SKM-1 treated with dmso at 0.1 percent for 144 hours (cell line): Measurements from ENCODE around the gene SLC66A2.
"Not testable (repeated sequence)": the region's sequence is repeated elsewhere in the genome, so short reads cannot be mapped to it uniquely, and the experiment has no call there.

ENCODE experiments used
- DNase-seq: peaks from one replicate; lab custom pipeline; 2025; ENCODE audit not compliant: unreplicated experiment; lab: John Stamatoyannopoulos, UW

Gene SLC66A2

GRCh38 chr18:79869591-79870300 is 81.7 kb downstream of the SLC66A2 start:
- no peak for DNase-seq

GRCh38 chr18:79868811-79869541 is 82.5 kb downstream of the SLC66A2 start:
- no peak for DNase-seq

GRCh38 chr18:79868168-79868784 is 83.2 kb downstream of the SLC66A2 start:
- no peak for DNase-seq

- DNase-seq, result no peak
Measured at GRCh38 chr18:79867666-79868065, 83.8 kb downstream of the SLC66A2 start.

- DNase-seq, result no peak
Measured at GRCh38 chr18:79866889-79867574, 84.4 kb downstream of the SLC66A2 start.

- not testable (repeated sequence) for DNase-seq
Measured at GRCh38 chr18:79865951-79866350, 85.5 kb downstream of the SLC66A2 start.

GRCh38 chr18:79864955-79865354 is 86.5 kb downstream of the SLC66A2 start:
- not testable (repeated sequence) for DNase-seq

GRCh38 chr18:79864006-79864725 is 87.3 kb downstream of the SLC66A2 start:
- DNase-seq, result no peak

- DNase-seq, result no peak
Measured at GRCh38 chr18:79863161-79864005, 88.1 kb downstream of the SLC66A2 start.

- DNase-seq, result no peak
Measured at GRCh38 chr18:79862562-79862961, 88.9 kb downstream of the SLC66A2 start.

GRCh38 chr18:79861687-79862086 is 89.8 kb downstream of the SLC66A2 start:
- no peak for DNase-seq

- no peak for DNase-seq
Measured at GRCh38 chr18:79859314-79859713, 92.1 kb downstream of the SLC66A2 start.

GRCh38 chr18:79857082-79857671 is 94.3 kb downstream of the SLC66A2 start:
- no peak for DNase-seq

- DNase-seq, result no peak
Measured at GRCh38 chr18:79856119-79857007, 95.1 kb downstream of the SLC66A2 start.

GRCh38 chr18:79855147-79855933 is 96.1 kb downstream of the SLC66A2 start:
- no peak for DNase-seq

- DNase-seq, result no peak
Measured at GRCh38 chr18:79853993-79854364, 97.5 kb downstream of the SLC66A2 start.

GRCh38 chr18:79853303-79853992 is 98.0 kb downstream of the SLC66A2 start:
- DNase-seq, result no peak
